ENCODE data around the gene TMEM50A. TPM values are rescaled to one million over a fixed set of nuclear protein-coding genes. Genes with fewer than 3 reads are reported as not detected.
"Not testable (repeated sequence)": the region's sequence is repeated elsewhere in the genome, so short reads cannot be mapped to it uniquely, and the experiment has no call there.

TMEM50A gene
- polyA plus RNA-seq (2011; rRNA removed): 85.4 and 128 TPM in 2 replicates
- polyA plus RNA-seq (2012; cell fraction: cytosol; rRNA removed): 36.6 and 40.5 TPM in 2 replicates
- polyA plus RNA-seq (2012; cell fraction: nucleus; rRNA removed): 14.9 and 22.5 TPM in 2 replicates
- polyA plus RNA-seq (2017; fragmentation: RNase III; extraction: RNeasy Plus Mini Kit Qiagen cat#74134 plus additional on column Dnase treatment): 107 to 111 TPM (median 110 TPM) in 3 replicates
- polyA minus RNA-seq (2011; rRNA and poly(A)+ RNA removed): 14.0 and 15.6 TPM in 2 replicates

- 3% methylated on average over 16 of the region's 75 CpGs for WGBS (ENCODE audit: missing lambda C conversion rate)
- peak; percentile 79 to 86 for DNase-seq (ENCODE audit: low read depth in 1 of 2, low spot score in 1 of 2)
- CTCF ChIA-PET: no interaction called here
- Histone ChIP-seq H3K9me3 (no peaks in the 10 kb centered on the region), H3K4me1 (peaks cover 17% of the 10 kb centered on the region; the same call in 2 of the 3 replicates), H3K27ac (peak within 1 kb of the TSS; percentile 84 to 97), H3K4me2 (peak within 1 kb of the TSS; percentile 90), H3K4me3 (peak within 1 kb of the TSS; percentile 88)
- POLR2A ChIA-PET: interaction anchor here (0.6 to 1.1 kb wide), 2 partner anchors 106 to 481 kb away, joined by 3 to 4 read pairs; partner anchors contain the start of genes MTFR1L and SYF2
- TF ChIP-seq HES2 (IDR thresholded peaks at IDR 0.05): no peak
- no peak for TF ChIP-seq NPAS2 (CRISPR knock-in tag; IDR thresholded peaks at IDR 0.05; ENCODE audit: borderline replicate concordance)
- TF ChIP-seq SREBF2 (IDR thresholded peaks at IDR 0.05): no peak
- 0 out of 3 replicates have a peak, but pooled peaks have one; percentile 45 for TF ChIP-seq BCL3 (IDR thresholded peaks at IDR 0.05)
- TF ChIP-seq HOXB13 (CRISPR knock-in tag; IDR thresholded peaks at IDR 0.05; ENCODE audit: low read depth): no peak
- peak; percentile 49 for TF ChIP-seq POLR2A (IDR thresholded peaks at IDR 0.05; ENCODE audit: low read length)
- TF ChIP-seq E2F6 (IDR thresholded peaks at IDR 0.05; ENCODE audit: borderline replicate concordance, low read depth): no peak
- peak; percentile 51 for TF ChIP-seq PHF8 (IDR thresholded peaks at IDR 0.05; ENCODE audit: borderline replicate concordance, low read depth)
- TF ChIP-seq ELK1 (IDR thresholded peaks at IDR 0.05; ENCODE audit: low read depth, low read length): no peak
- peak in 1 of 2 experiments; percentile 70; a peak in 3 of 5 replicates for TF ChIP-seq JUN (IDR thresholded peaks at IDR 0.05)
- ATAC-seq: peak; percentile 91 to 92
- FAIRE-seq: no peak
Observed at GRCh38 chr1:25338188-25338981, at the start of gene TMEM50A. TSS of gene TMEM50A (plus strand) at chr1:25338334. CDS start at chr1:25340487, 2,153 bp downstream.

- ATAC-seq; H3K4me1 ChIP-seq; CTCF ChIA-PET; H3K27ac ChIP-seq; FAIRE-seq; H3K4me2 ChIP-seq; DNase-seq (ENCODE audit: low read depth in 1 of 2, low spot score in 1 of 2); H3K9me3 ChIP-seq; H3K4me3 ChIP-seq; POLR2A ChIA-PET: not testable (repeated sequence)
- 100% methylated on average over 1 of the region's 8 CpGs for WGBS (ENCODE audit: missing lambda C conversion rate)
Observed at GRCh38 chr1:25288573-25289101, 49.5 kb upstream of the TMEM50A start.

GRCh38 chr1:25290043-25290442 lies 48.1 kb upstream of the TMEM50A start:
- H3K27ac ChIP-seq; DNase-seq (ENCODE audit: low read depth in 1 of 2, low spot score in 1 of 2); POLR2A ChIA-PET; H3K9me3 ChIP-seq; H3K4me2 ChIP-seq; H3K4me3 ChIP-seq; H3K4me1 ChIP-seq; CTCF ChIA-PET; FAIRE-seq: not testable (repeated sequence)
- no CpG with 5 or more reads among the region's 6 CpGs for WGBS (ENCODE audit: missing lambda C conversion rate)
- peak; percentile 34 to 59; a peak in 2 of 6 replicates for ATAC-seq

GRCh38 chr1:25293426-25293825 lies 44.7 kb upstream of the TMEM50A start:
- CTCF ChIA-PET: not testable (repeated sequence)

GRCh38 chr1:25294889-25295826 lies 43.0 kb upstream of the TMEM50A start:
- POLR2A ChIA-PET; H3K4me1 ChIP-seq; H3K4me2 ChIP-seq; H3K27ac ChIP-seq; CTCF ChIA-PET; H3K4me3 ChIP-seq; FAIRE-seq; H3K9me3 ChIP-seq; ATAC-seq; DNase-seq (ENCODE audit: low read depth in 1 of 2, low spot score in 1 of 2): not testable (repeated sequence)
- no CpG with 5 or more reads among the region's 14 CpGs for WGBS (ENCODE audit: missing lambda C conversion rate)

More at GRCh38 chr1:25293426-25293825, 44.7 kb upstream of the TMEM50A start:
- H3K4me1 ChIP-seq; FAIRE-seq; DNase-seq (ENCODE audit: low read depth in 1 of 2, low spot score in 1 of 2); H3K9me3 ChIP-seq; ATAC-seq; H3K4me3 ChIP-seq; POLR2A ChIA-PET; H3K4me2 ChIP-seq; H3K27ac ChIP-seq: not testable (repeated sequence)
- no CpG with 5 or more reads among the region's 2 CpGs for WGBS (ENCODE audit: missing lambda C conversion rate)

GRCh38 chr1:25296501-25296900 lies 41.6 kb upstream of the TMEM50A start:
- H3K27ac ChIP-seq; H3K4me1 ChIP-seq; ATAC-seq; CTCF ChIA-PET; H3K4me3 ChIP-seq; H3K4me2 ChIP-seq; FAIRE-seq; H3K9me3 ChIP-seq; DNase-seq (ENCODE audit: low read depth in 1 of 2, low spot score in 1 of 2); POLR2A ChIA-PET: not testable (repeated sequence)
- no CpG with 5 or more reads among the region's 8 CpGs for WGBS (ENCODE audit: missing lambda C conversion rate)

- POLR2A ChIA-PET, CTCF ChIA-PET: not testable (repeated sequence)
- WGBS (ENCODE audit: missing lambda C conversion rate): no CpG with 5 or more reads among the region's 9 CpGs
Observed at GRCh38 chr1:25300729-25301128, 37.4 kb upstream of the TMEM50A start.

More at GRCh38 chr1:25300729-25301128, 37.4 kb upstream of the TMEM50A start:
- H3K4me1 ChIP-seq; DNase-seq (ENCODE audit: low read depth in 1 of 2, low spot score in 1 of 2); FAIRE-seq; ATAC-seq; H3K9me3 ChIP-seq; H3K4me3 ChIP-seq; H3K27ac ChIP-seq; H3K4me2 ChIP-seq: not testable (repeated sequence)

All from A549 (cell line).